HCT116 (cell line): Measurements from ENCODE around the gene CD302. TPM values are rescaled to one million over a fixed set of nuclear protein-coding genes. Genes with fewer than 3 reads are reported as not detected.

Experiments used
- ATAC-seq: fragments of 200-7000 bp; cut with Tn5 transposase; 2 replicates; pipeline ENCODE4 v1.9.1; 2020; ENCODE audit warnings: mild to moderate bottlenecking, moderate library complexity
- BruUV-seq: library from RNA; stranded (reverse); fragments of 400-500 nt; replicated peaks from 2 replicates; lab custom pipeline; 2021; lab: Mats Ljungman, UMichigan
- CTCF ChIA-PET: fragments of 300-600 bp; sonication (Branson Sonifier 250); formaldehyde crosslinking; loops from one replicate; lab custom pipeline; 2021; ENCODE audit warnings: antibody characterized with exemption; lab: Charles Lee
- POLR2A ChIA-PET: fragments of 300-600, 350-600 bp; sonication (Branson Sonifier 250); formaldehyde crosslinking; loops from one replicate; lab custom pipeline; 2021; ENCODE audit warnings: antibody characterized with exemption; lab: Charles Lee
- RAD21 ChIA-PET, 2 experiments: fragments of 300-600 bp; sonication (Branson Sonifier 250); formaldehyde crosslinking; loops; one replicate each; lab custom pipeline; 2023; ENCODE audit warnings: low total read pairs in 2 of 2; ENCODE audit not compliant: uncharacterized antibody in 2 of 2, unreplicated experiment in 2 of 2, low non-redundant PET in 1 of 2; lab: Charles Lee
- DNase-seq: peaks from one replicate; pipeline ENCODE4 v3.0.0-alpha.2; 2010; ENCODE audit warnings: low read depth, low spot score
- H2AFZ ChIP-seq: fragments of 200-600 bp; shearing (Covaris generic), sonication (generic); 2 replicates; pipeline ENCODE4 v1.6.1; 2017; ENCODE audit warnings: low read depth, mixed run types, mixed read lengths, antibody characterized with exemption, low read length; ENCODE audit not compliant: poor library complexity, severe bottlenecking
- H3K27ac ChIP-seq: 2 replicates; pipeline ENCODE4 v1.5.1; 2012; ENCODE audit warnings: low read depth, low read length
- H3K27me3 ChIP-seq: fragments of 200-600 bp; sonication (generic); 2 replicates; pipeline ENCODE4 v1.6.1; 2016; ENCODE audit warnings: mixed run types, low read length, mixed read lengths; ENCODE audit not compliant: insufficient read depth
- H3K36me3 ChIP-seq, 2 experiments: fragments of 200-500 bp in 1 of 2; fragments of 200-600 bp in 1 of 2; sonication (Bioruptor generic) in 1 of 2; sonication (generic) in 1 of 2; 2 replicates each; pipeline versions ENCODE4 v1.5.1 to v1.6.1; 2014 to 2016; ENCODE audit warnings: low read length in 2 of 2, inconsistent platforms in 1 of 2, mixed read lengths in 1 of 2, mixed run types in 1 of 2; ENCODE audit not compliant: insufficient read depth in 2 of 2, control insufficient read depth in 1 of 2
- H3K4me1 ChIP-seq, 2 experiments: fragments of 200-600 bp in 1 of 2; sonication (generic) in 1 of 2; 2 replicates each; pipeline versions ENCODE4 v1.5.1 to v1.6.1; 2012 to 2017; ENCODE audit warnings: low read length in 2 of 2, inconsistent platforms in 1 of 2, mild to moderate bottlenecking in 1 of 2, mixed read lengths in 1 of 2, mixed run types in 1 of 2, moderate library complexity in 1 of 2; ENCODE audit not compliant: insufficient read depth in 2 of 2, control insufficient read depth in 1 of 2
- H3K4me2 ChIP-seq: fragments of 200-600 bp; sonication (generic); 2 replicates; pipeline ENCODE4 v1.6.1; 2017; ENCODE audit warnings: mixed run types, low read length, mixed read lengths
- H3K4me3 ChIP-seq, 2 experiments: fragments of 200-600 bp in 1 of 2; sonication (generic) in 1 of 2; replicated peaks in 1 of 2; 2 replicates each; pipeline ENCODE4 v1.5.1; 2011 to 2016; ENCODE audit warnings: low read length in 2 of 2, control low read depth in 1 of 2, low read depth in 1 of 2, mild to moderate bottlenecking in 1 of 2, mixed read lengths in 1 of 2, mixed run types in 1 of 2
- H3K79me2 ChIP-seq: fragments of 200-600 bp; sonication (generic); 2 replicates; pipeline ENCODE4 v1.6.1; 2017; ENCODE audit warnings: mild to moderate bottlenecking, mixed run types, low read length, moderate library complexity, mixed read lengths; ENCODE audit not compliant: insufficient read depth
- H3K9ac ChIP-seq: fragments of 200-600 bp; sonication (generic); 2 replicates; pipeline ENCODE4 v1.6.1; 2016; ENCODE audit warnings: low read length, mixed read lengths
- H3K9me2 ChIP-seq: fragments of 200-600 bp; sonication (generic), shearing (Covaris generic); 2 replicates; pipeline ENCODE4 v1.6.1; 2017; ENCODE audit warnings: mixed run types, mild to moderate bottlenecking, moderate library complexity; ENCODE audit not compliant: insufficient read depth
- H3K9me3 ChIP-seq, 2 experiments: fragments of 200-500 bp in 1 of 2; fragments of 200-600 bp in 1 of 2; sonication (Bioruptor generic) in 1 of 2; sonication (generic) in 1 of 2; 2 replicates each; pipeline ENCODE4 v1.6.1; 2014 to 2017; ENCODE audit warnings: low read length in 2 of 2, mixed read lengths in 2 of 2, inconsistent platforms in 1 of 2, low read depth in 1 of 2, mild to moderate bottlenecking in 1 of 2, mixed run types in 1 of 2, moderate library complexity in 1 of 2; ENCODE audit not compliant: control insufficient read depth in 1 of 2, insufficient read depth in 1 of 2
- H4K20me1 ChIP-seq: fragments of 200-600 bp; sonication (generic), shearing (Covaris generic); 2 replicates; pipeline ENCODE4 v1.6.1; 2017; ENCODE audit warnings: mixed run types, mild to moderate bottlenecking, moderate library complexity; ENCODE audit not compliant: insufficient read depth
- CBX3 ChIP-seq: IDR thresholded peaks from 2 replicates; pipeline ENCODE4 v1.6.1; 2012; ENCODE audit warnings: low read depth
- ELF1 ChIP-seq: IDR thresholded peaks from 2 replicates; pipeline ENCODE4 v1.6.1; 2012; ENCODE audit warnings: low read depth, borderline replicate concordance
- POLR2A ChIP-seq: IDR thresholded peaks from 2 replicates; pipeline ENCODE4 v1.7.0; 2011; ENCODE audit warnings: borderline replicate concordance; ENCODE audit not compliant: insufficient read depth, insufficient read length; ENCODE audit errors: extremely low read depth
- POLR2AphosphoS5 ChIP-seq: IDR thresholded peaks from 2 replicates; pipeline ENCODE4 v1.6.1; 2011; ENCODE audit warnings: mild to moderate bottlenecking, low read depth, low read length, moderate library complexity
- RAD21 ChIP-seq: IDR thresholded peaks from 2 replicates; pipeline ENCODE4 v1.6.1; 2012; ENCODE audit warnings: low read depth, mild to moderate bottlenecking
- SIN3A ChIP-seq: IDR thresholded peaks from 2 replicates; pipeline ENCODE4 v1.6.1; 2012; ENCODE audit warnings: low read depth
- SRF ChIP-seq: IDR thresholded peaks from 2 replicates; pipeline ENCODE4 v1.6.1; 2012; ENCODE audit warnings: low read depth
- YY1 ChIP-seq: IDR thresholded peaks from 2 replicates; pipeline ENCODE4 v1.6.1; 2011; ENCODE audit warnings: low read length, low read depth, moderate library complexity, mild to moderate bottlenecking; ENCODE audit not compliant: insufficient replicate concordance; ENCODE audit errors: extremely low read depth
- ZFX ChIP-seq: fragments of 450-650 bp; IDR thresholded peaks from 2 replicates; pipeline ENCODE4 v1.6.1; 2017
- ZNF274 ChIP-seq: fragments of 200-500 bp; sonication (Bioruptor generic); IDR thresholded peaks from 2 replicates; pipeline ENCODE4 v1.6.1; 2014; ENCODE audit warnings: mild to moderate bottlenecking, low read depth, low read length, inconsistent platforms
- intact Hi-C: fragments of 100-400 bp; cut with micrococcal nuclease; formaldehyde crosslinking; loops from 2 replicates; pipeline ENCODE4 v1.10.0; 2022
- total RNA-seq: library from RNA; stranded (reverse); gene quantifications from one replicate; pipeline ENCODE4 v1.2.1, GENCODE V29; 2021; ENCODE audit not compliant: unreplicated experiment
- TF ChIP-seq, protein P1 (sequence below), 3 experiments: fragments of 200-600 bp in 1 of 3; sonication (generic) in 1 of 3; IDR thresholded peaks in 2 of 3; conservative IDR thresholded peaks in 1 of 3; 2 replicates each; pipeline ENCODE4 v1.5.1; 2012 to 2017; ENCODE audit warnings: low read depth in 2 of 3, low read length in 2 of 3, antibody characterized with exemption in 1 of 3, borderline replicate concordance in 1 of 3, control low read depth in 1 of 3, mild to moderate bottlenecking in 1 of 3, mixed read lengths in 1 of 3, mixed run types in 1 of 3, moderate library complexity in 1 of 3; ENCODE audit not compliant: insufficient read depth in 1 of 3
- TF ChIP-seq, protein P2 (sequence below): IDR thresholded peaks from 2 replicates; pipeline ENCODE4 v1.6.1; 2012; ENCODE audit warnings: low read depth

The CD302 gene
- total RNA-seq, 1 experiment from 2014 or later: 0.15 TPM

DNA sequence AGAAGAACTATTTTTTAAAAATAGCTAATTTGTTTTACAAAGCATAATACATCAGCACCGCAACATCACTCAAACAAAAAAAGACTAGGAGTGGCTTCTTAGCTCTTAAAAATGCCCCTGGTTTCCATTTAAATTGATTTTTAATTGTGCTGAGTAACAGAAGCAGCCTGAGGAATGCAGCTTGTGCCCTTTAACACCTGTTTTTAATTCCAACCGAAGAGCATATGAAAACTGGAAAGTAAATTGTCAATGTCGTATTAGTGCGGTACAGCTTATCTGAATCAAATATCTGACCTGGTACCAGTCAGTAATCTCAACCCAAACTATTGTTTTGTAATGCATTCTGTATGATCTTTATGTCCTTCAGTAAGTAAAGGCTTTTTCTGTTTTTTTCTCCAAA lies 13.2 kb upstream of the CD302 start:
- H3K4me2 ChIP-seq: no peak overlapping the region
- H3K27me3 ChIP-seq: no peaks in the 10 kb centered on the region
- H3K36me3 ChIP-seq: no peaks in the 10 kb centered on the region
- RAD21 ChIA-PET: no interaction called here
- POLR2A ChIA-PET: no interaction called here
- H2AFZ ChIP-seq: no peak overlapping the region
- no peak overlapping the region for H3K4me3 ChIP-seq
- no peak overlapping the region for H3K27ac ChIP-seq
- ATAC-seq (no peak), DNase-seq (no peak)
- no peaks in the 10 kb centered on the region for H4K20me1 ChIP-seq
- intact Hi-C loops: no loop called here
- H3K9me3 ChIP-seq: no peaks in the 10 kb centered on the region
- CTCF ChIA-PET: no interaction called here
- TF ChIP-seq ZFX: no peak
- TF ChIP-seq POLR2AphosphoS5: no peak
- TF ChIP-seq POLR2A: no peak
- TF ChIP-seq ELF1: no peak
- TF ChIP-seq, protein P1, sequence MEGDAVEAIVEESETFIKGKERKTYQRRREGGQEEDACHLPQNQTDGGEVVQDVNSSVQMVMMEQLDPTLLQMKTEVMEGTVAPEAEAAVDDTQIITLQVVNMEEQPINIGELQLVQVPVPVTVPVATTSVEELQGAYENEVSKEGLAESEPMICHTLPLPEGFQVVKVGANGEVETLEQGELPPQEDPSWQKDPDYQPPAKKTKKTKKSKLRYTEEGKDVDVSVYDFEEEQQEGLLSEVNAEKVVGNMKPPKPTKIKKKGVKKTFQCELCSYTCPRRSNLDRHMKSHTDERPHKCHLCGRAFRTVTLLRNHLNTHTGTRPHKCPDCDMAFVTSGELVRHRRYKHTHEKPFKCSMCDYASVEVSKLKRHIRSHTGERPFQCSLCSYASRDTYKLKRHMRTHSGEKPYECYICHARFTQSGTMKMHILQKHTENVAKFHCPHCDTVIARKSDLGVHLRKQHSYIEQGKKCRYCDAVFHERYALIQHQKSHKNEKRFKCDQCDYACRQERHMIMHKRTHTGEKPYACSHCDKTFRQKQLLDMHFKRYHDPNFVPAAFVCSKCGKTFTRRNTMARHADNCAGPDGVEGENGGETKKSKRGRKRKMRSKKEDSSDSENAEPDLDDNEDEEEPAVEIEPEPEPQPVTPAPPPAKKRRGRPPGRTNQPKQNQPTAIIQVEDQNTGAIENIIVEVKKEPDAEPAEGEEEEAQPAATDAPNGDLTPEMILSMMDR (IDR thresholded peaks at IDR 0.05 in 2 of 3, conservative IDR thresholded peaks at IDR 0.05 in 1 of 3; ENCODE audit: borderline replicate concordance in 1 of 3, insufficient read depth in 1 of 3, low read depth in 2 of 3, low read length in 2 of 3): no peak
- TF ChIP-seq SRF: no peak
- TF ChIP-seq, protein P2, sequence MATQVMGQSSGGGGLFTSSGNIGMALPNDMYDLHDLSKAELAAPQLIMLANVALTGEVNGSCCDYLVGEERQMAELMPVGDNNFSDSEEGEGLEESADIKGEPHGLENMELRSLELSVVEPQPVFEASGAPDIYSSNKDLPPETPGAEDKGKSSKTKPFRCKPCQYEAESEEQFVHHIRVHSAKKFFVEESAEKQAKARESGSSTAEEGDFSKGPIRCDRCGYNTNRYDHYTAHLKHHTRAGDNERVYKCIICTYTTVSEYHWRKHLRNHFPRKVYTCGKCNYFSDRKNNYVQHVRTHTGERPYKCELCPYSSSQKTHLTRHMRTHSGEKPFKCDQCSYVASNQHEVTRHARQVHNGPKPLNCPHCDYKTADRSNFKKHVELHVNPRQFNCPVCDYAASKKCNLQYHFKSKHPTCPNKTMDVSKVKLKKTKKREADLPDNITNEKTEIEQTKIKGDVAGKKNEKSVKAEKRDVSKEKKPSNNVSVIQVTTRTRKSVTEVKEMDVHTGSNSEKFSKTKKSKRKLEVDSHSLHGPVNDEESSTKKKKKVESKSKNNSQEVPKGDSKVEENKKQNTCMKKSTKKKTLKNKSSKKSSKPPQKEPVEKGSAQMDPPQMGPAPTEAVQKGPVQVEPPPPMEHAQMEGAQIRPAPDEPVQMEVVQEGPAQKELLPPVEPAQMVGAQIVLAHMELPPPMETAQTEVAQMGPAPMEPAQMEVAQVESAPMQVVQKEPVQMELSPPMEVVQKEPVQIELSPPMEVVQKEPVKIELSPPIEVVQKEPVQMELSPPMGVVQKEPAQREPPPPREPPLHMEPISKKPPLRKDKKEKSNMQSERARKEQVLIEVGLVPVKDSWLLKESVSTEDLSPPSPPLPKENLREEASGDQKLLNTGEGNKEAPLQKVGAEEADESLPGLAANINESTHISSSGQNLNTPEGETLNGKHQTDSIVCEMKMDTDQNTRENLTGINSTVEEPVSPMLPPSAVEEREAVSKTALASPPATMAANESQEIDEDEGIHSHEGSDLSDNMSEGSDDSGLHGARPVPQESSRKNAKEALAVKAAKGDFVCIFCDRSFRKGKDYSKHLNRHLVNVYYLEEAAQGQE: no peak
- TF ChIP-seq ZNF274: no peak
- TF ChIP-seq RAD21: no peak
- TF ChIP-seq SIN3A: no peak
- TF ChIP-seq YY1: no peak
- TF ChIP-seq CBX3: no peak
- 0 out of 2 replicates have a peak, but pooled peaks cover under 1% of the 10 kb centered on the region for H3K9me2 ChIP-seq
- no peaks in the 10 kb centered on the region for H3K4me1 ChIP-seq
- H3K79me2 ChIP-seq: no peaks in the 10 kb centered on the region
- no peak overlapping the region for H3K9ac ChIP-seq
- BruUV-seq: no TSS peak
